DOHH2 (cell line): ENCODE results near the gene BHLHE41.

Experiments used
- H3F3A ChIP-seq: fragments of 200-600 bp; sonication (generic), shearing (Covaris generic); 2 replicates; pipeline ENCODE4 v1.6.0; 2016; ENCODE audit warnings: antibody characterized with exemption, mild to moderate bottlenecking; ENCODE audit not compliant: control insufficient read depth, insufficient read depth
- H3K27ac ChIP-seq: fragments of 200-600 bp; sonication (generic); 2 replicates; pipeline ENCODE4 v1.5.1; 2014; ENCODE audit warnings: low read depth, mild to moderate bottlenecking, low read length, moderate library complexity
- H3K27me3 ChIP-seq: fragments of 200-600 bp; sonication (generic); 2 replicates; pipeline ENCODE4 v1.6.1; 2014; ENCODE audit warnings: mild to moderate bottlenecking, low read length, mixed read lengths; ENCODE audit not compliant: control insufficient read depth
- H3K36me3 ChIP-seq: fragments of 200-600 bp; sonication (generic); 2 replicates; pipeline ENCODE4 v1.6.1; 2014; ENCODE audit warnings: mild to moderate bottlenecking, low read length, moderate library complexity, mixed read lengths; ENCODE audit not compliant: control insufficient read depth
- H3K4me1 ChIP-seq: fragments of 200-600 bp; sonication (generic); 2 replicates; pipeline ENCODE4 v1.6.1; 2014; ENCODE audit warnings: mild to moderate bottlenecking, low read length, mixed read lengths; ENCODE audit not compliant: control insufficient read depth
- H3K4me2 ChIP-seq: fragments of 200-600 bp; sonication (generic); 2 replicates; pipeline ENCODE4 v1.6.0; 2014; ENCODE audit warnings: mild to moderate bottlenecking, low read length, moderate library complexity
- H3K4me3 ChIP-seq: fragments of 200-600 bp; sonication (generic); 2 replicates; pipeline ENCODE4 v1.5.1; 2014; ENCODE audit warnings: mild to moderate bottlenecking, low read length, mixed read lengths
- H3K79me2 ChIP-seq: fragments of 200-600 bp; sonication (generic); 2 replicates; pipeline ENCODE4 v1.6.1; 2014; ENCODE audit warnings: mild to moderate bottlenecking, low read length, mixed read lengths; ENCODE audit not compliant: control insufficient read depth
- H3K9me2 ChIP-seq: fragments of 200-600 bp; sonication (generic); replicated peaks from 2 replicates; pipeline ENCODE4 v1.6.1; 2014; ENCODE audit warnings: mild to moderate bottlenecking, low read length, mixed read lengths; ENCODE audit not compliant: control insufficient read depth
- H3K9me3 ChIP-seq: fragments of 200-600 bp; sonication (generic); 2 replicates; pipeline ENCODE4 v1.6.1; 2014; ENCODE audit warnings: antibody characterized with exemption, low read length, mixed read lengths; ENCODE audit not compliant: control insufficient read depth, insufficient read depth
- H4K20me1 ChIP-seq: fragments of 200-600 bp; sonication (generic); 2 replicates; pipeline ENCODE4 v1.6.0; 2014; ENCODE audit warnings: low read depth, mild to moderate bottlenecking, antibody characterized with exemption, low read length, moderate library complexity; ENCODE audit not compliant: control insufficient read depth, insufficient read depth
- EZH2phosphoT487 ChIP-seq: fragments of 200-600 bp; sonication (generic); IDR thresholded peaks from 2 replicates; pipeline ENCODE4 v1.6.1; 2017; ENCODE audit warnings: borderline replicate concordance, mild to moderate bottlenecking, antibody characterized with exemption, low read length, moderate library complexity, mixed read lengths
- TF ChIP-seq, protein P1 (sequence below): fragments of 200-600 bp; sonication (generic); IDR thresholded peaks from one replicate; pipeline ENCODE4 v1.5.1; 2014; ENCODE audit warnings: antibody characterized with exemption, mild to moderate bottlenecking, low read depth, low read length; ENCODE audit not compliant: poor library complexity, severe bottlenecking

Gene BHLHE41

DNA sequence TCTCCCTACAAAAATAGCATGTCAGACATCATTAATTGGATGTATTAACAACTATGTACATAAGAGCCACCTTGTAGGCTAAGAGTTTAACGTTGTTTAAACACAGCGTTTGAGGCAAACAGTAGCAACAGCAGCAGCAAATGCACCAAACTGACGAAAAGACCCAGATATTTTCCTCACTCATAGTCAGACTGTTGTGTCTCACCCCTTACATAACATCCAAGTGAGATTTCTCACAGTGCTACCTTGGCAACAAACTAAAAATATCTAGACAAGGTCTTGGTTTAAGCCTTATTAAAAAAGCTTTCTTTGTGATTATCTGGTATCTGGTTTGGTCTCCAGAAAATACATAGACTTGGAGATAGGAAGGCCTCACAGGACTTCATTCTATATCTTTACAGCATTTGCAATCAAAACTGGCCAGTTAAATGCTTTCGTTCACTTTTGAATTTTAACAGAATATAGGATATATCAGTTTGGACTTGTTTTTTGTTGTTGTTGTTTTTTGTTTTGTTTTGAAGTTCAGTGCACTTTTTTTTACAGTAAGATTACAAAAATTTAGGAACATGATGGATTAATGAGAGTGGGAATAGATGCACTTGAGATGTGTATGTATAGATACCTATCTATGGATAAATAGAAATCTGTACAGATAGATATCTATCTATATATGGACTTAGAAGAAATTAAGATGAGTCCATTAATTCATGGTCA lies 4.1 kb downstream of the BHLHE41 start:
- peaks cover 5% of the 10 kb centered on the region; the same call in 1 of the 2 replicates for H4K20me1 ChIP-seq
- H3K4me3 ChIP-seq, result no peak overlapping the region
- no peaks in the 10 kb centered on the region for H3K36me3 ChIP-seq
- H3K4me1 ChIP-seq, result peaks cover 37% of the 10 kb centered on the region
- no peak overlapping the region for H3K4me2 ChIP-seq
- no peak overlapping the region for H3K27ac ChIP-seq
- no peaks in the 10 kb centered on the region for H3K79me2 ChIP-seq
- TF ChIP-seq, protein P1, sequence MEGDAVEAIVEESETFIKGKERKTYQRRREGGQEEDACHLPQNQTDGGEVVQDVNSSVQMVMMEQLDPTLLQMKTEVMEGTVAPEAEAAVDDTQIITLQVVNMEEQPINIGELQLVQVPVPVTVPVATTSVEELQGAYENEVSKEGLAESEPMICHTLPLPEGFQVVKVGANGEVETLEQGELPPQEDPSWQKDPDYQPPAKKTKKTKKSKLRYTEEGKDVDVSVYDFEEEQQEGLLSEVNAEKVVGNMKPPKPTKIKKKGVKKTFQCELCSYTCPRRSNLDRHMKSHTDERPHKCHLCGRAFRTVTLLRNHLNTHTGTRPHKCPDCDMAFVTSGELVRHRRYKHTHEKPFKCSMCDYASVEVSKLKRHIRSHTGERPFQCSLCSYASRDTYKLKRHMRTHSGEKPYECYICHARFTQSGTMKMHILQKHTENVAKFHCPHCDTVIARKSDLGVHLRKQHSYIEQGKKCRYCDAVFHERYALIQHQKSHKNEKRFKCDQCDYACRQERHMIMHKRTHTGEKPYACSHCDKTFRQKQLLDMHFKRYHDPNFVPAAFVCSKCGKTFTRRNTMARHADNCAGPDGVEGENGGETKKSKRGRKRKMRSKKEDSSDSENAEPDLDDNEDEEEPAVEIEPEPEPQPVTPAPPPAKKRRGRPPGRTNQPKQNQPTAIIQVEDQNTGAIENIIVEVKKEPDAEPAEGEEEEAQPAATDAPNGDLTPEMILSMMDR, result no peak
- no peak for TF ChIP-seq EZH2phosphoT487
- peaks cover 2% of the 10 kb centered on the region; the same call in 1 of the 2 replicates for H3F3A ChIP-seq
- no peaks in the 10 kb centered on the region for H3K9me3 ChIP-seq
- H3K27me3 ChIP-seq, result peaks cover 76% of the 10 kb centered on the region
- H3K9me2 ChIP-seq, result no peaks in the 10 kb centered on the region

DNA sequence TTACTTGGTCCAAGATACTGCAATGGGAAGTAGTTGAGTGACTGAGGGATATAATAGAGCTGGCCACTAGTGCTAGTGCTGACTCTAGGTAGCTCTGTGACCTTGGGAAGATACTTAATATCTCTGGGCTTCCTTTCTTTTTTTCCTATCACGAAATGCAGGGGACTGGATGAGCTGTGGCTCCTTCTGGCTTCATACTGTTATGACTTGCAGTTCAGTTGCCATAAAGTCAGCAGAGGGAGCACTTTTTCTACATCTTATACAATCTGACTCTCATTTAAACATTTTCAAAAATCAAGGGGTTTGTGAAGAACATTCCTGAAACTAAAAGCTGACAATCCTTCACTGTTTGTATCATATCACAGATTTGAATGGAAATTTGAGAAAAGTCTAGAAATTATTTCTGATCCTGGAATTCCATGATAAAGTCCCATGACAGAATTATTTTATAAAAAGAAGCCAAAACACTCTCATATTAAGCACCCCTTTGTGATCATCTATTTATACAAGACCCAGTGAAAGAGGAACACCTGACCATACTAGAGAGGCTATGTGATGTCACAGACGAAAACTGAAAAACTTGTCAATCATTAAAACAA lies 5.3 kb downstream of the BHLHE41 start:
- no peak overlapping the region for H3K4me2 ChIP-seq
- peaks cover 2% of the 10 kb centered on the region; the same call in 1 of the 2 replicates for H3F3A ChIP-seq
- H3K36me3 ChIP-seq, result no peaks in the 10 kb centered on the region
- H3K9me3 ChIP-seq, result no peaks in the 10 kb centered on the region
- no peaks in the 10 kb centered on the region for H3K9me2 ChIP-seq
- peaks cover 32% of the 10 kb centered on the region for H3K4me1 ChIP-seq
- H3K27ac ChIP-seq, result no peak overlapping the region
- peaks cover 74% of the 10 kb centered on the region for H3K27me3 ChIP-seq
- H3K4me3 ChIP-seq, result no peak overlapping the region
- peaks cover 3% of the 10 kb centered on the region; the same call in 1 of the 2 replicates for H4K20me1 ChIP-seq
- TF ChIP-seq EZH2phosphoT487, result no peak
- TF ChIP-seq, protein P1, result peak; percentile 65
- no peaks in the 10 kb centered on the region for H3K79me2 ChIP-seq

DNA sequence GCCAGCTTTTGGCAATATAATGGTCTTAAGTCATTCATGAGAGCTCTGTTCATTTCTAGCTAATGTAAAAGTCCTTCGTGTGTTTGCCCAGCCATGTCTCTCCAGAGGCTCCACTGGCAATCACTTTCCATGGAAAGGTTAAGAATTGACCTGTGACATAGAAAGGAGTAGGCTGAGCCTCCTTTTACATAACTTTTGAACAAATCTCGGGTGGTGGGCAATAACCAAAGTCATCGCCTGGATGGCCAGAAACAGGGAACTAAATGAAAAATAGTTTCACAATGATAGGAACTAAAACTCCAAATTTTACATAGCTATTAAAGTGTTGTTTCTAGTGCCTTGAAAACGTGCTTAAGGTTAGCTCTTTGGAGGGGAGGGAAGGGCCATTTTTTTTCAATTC lies 6.5 kb downstream of the BHLHE41 start:
- TF ChIP-seq, protein P1, result no peak
- no peak for TF ChIP-seq EZH2phosphoT487
- no peaks in the 10 kb centered on the region for H3F3A ChIP-seq

More for the DNA sequence above, 6.5 kb downstream of the BHLHE41 start:
- H3K4me3 ChIP-seq, result no peak overlapping the region
- H3K79me2 ChIP-seq, result no peaks in the 10 kb centered on the region
- H3K9me2 ChIP-seq, result no peaks in the 10 kb centered on the region
- peaks cover 73% of the 10 kb centered on the region for H3K27me3 ChIP-seq
- no peaks in the 10 kb centered on the region for H4K20me1 ChIP-seq
- no peak overlapping the region for H3K27ac ChIP-seq
- H3K4me2 ChIP-seq, result no peak overlapping the region
- H3K9me3 ChIP-seq, result no peaks in the 10 kb centered on the region
- no peaks in the 10 kb centered on the region for H3K36me3 ChIP-seq
- H3K4me1 ChIP-seq, result peaks cover 42% of the 10 kb centered on the region
